Measurements from ENCODE around the gene SP9. TPM values are rescaled to one million over a fixed set of nuclear protein-coding genes. Genes with fewer than 3 reads are reported as not detected.

The SP9 gene
- total and polyA plus RNA-seq, 9 donors: not detected

DNA sequence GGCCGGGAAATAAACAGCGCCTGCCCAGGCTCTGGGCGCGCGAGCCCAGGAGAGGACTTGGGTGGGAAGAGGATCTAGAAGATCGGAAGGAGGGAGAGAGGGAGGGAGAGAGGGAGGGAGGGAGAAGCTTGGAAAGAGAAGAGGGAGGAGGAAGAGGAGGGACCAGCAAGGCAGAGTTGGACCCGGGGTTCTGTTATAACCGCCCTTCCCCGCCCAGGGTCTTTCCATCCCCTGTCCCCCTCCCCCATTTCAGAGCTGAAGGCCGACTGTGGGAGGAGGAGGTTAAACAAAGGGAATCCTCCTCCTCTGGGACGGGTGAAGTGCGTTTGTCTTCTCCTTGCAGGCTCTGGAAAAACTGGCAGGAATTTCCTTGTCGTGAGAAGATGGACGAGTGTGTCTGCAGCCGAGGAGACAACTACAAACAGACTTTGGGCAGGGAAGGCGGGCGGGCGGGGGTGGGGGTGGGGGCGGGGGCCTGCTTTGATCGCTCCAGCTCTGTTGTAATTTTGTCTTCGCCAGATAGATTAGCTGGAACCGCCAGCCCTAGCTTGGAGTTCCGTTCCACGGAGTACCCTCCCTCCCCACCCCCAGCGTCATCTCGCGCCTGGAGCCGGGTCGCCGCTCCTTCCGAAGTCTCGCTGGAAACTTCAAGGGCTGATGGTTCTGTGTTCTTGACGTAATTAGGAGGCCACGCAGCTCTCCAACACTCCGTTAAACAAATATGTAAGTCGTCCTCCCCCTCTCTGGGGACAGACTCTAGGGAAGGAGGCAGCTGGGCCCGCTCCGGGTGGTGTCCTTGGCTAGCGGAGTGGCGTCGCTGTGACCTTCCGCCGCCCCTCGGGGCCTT, 6.4 kb upstream of the SP9 start:
- no peaks in the 10 kb centered on the region for H3K27me3 ChIP-seq
- 5 to 10% (median 7%) methylated on average over 44 of the region's 44 CpGs for WGBS, 3 donors
- no peak for DNase-seq
- H3K9me3 ChIP-seq: no peaks in the 10 kb centered on the region
- no peak for TF ChIP-seq EP300 (IDR thresholded peaks at IDR 0.05)
- TF ChIP-seq, protein P1, sequence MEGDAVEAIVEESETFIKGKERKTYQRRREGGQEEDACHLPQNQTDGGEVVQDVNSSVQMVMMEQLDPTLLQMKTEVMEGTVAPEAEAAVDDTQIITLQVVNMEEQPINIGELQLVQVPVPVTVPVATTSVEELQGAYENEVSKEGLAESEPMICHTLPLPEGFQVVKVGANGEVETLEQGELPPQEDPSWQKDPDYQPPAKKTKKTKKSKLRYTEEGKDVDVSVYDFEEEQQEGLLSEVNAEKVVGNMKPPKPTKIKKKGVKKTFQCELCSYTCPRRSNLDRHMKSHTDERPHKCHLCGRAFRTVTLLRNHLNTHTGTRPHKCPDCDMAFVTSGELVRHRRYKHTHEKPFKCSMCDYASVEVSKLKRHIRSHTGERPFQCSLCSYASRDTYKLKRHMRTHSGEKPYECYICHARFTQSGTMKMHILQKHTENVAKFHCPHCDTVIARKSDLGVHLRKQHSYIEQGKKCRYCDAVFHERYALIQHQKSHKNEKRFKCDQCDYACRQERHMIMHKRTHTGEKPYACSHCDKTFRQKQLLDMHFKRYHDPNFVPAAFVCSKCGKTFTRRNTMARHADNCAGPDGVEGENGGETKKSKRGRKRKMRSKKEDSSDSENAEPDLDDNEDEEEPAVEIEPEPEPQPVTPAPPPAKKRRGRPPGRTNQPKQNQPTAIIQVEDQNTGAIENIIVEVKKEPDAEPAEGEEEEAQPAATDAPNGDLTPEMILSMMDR (IDR thresholded peaks at IDR 0.05): no peak
- no peak for TF ChIP-seq POLR2A (IDR thresholded peaks at IDR 0.05)
- H3K4me3 ChIP-seq: no peak overlapping the region
- no peak overlapping the region for H3K27ac ChIP-seq
- no peaks in the 10 kb centered on the region for H3K36me3 ChIP-seq
- peaks cover 10% of the 10 kb centered on the region for H3K4me1 ChIP-seq (ENCODE audit: insufficient read depth)
- intact Hi-C loops (cut with DNase I): no loop called here

DNA sequence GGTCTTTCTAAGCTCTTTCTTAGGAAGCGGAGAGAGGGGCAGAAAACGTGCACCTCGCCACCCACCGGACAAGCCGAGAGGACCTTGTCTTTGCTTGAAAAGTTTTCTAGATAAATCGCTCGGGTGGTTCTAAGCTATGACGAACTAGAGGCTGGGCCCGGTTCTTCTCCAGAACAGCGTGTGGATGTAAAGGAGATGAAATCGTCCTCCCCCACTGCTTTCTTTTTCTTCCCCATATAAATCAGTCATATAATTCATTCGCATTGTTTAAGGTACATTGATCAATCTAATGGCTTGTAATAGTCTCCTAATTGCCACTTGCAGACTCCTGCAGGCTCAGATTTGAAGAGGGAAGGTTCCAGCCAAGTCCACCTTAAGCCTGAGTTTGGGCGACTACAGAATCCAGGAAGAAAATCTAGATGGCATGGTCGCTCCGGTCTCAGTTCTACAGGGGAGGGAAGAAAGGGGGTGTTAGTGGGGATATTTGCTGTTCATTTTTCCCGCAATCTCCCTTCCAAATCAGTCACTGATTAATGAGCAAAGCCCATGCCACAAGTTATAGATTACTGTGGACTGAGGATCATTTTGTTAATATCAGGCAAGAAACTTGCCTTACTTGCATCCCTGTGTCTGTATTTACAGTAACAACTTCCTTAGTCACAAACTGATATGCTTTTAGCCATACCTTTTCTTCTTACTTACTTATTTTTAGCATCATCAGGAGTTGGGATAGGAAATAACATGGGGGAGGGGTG, 5.6 kb upstream of the SP9 start:
- Histone ChIP-seq H3K9me3 (no peaks in the 10 kb centered on the region), H3K4me3 (no peak overlapping the region), H3K4me1 (ENCODE audit: insufficient read depth) (peaks cover 10% of the 10 kb centered on the region), H3K27ac (no peak overlapping the region), H3K36me3 (no peaks in the 10 kb centered on the region), H3K27me3 (no peaks in the 10 kb centered on the region)
- TF ChIP-seq EP300 (IDR thresholded peaks at IDR 0.05) (no peak), POLR2A (IDR thresholded peaks at IDR 0.05) (no peak)
- TF ChIP-seq, protein P1 (IDR thresholded peaks at IDR 0.05): no peak
- DNase-seq: no peak
- 22 to 28% (median 23%) methylated on average over 16 of the region's 16 CpGs for WGBS, 3 donors
- intact Hi-C loops (cut with DNase I): no loop called here

DNA sequence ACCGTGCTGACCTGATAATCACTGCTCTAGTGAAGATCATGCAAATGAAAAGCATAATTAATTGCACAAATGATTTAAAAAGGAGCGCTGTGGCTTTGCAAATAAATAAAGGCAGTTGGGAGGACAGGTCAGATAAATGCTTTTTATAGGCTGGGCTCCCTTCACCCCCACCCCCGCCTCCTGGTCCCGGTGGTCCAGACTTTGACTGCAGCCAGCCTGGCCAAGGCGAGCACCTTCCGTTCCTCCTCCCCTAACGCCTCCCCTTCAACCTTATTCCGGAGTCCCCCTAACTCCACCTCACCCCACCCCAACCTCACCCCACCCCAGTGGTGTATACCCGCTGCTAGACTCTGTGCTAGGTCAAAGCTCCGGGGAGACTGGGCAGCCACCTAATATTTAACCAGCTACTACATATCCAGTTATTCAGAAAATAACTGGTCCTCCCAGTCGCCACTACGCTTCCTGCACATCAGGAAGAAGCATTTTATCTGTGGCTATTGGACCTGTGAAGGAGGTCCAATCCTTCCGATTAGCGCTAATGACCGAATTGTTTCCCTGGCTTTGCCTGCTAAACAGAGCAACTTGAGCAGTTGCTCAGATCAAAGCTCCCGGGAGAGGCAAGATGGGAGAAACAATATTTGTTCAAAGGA, 3.7 kb upstream of the SP9 start:
- WGBS, 3 donors: 10 to 19% (median 14%) methylated on average over 16 of the region's 16 CpGs
- intact Hi-C loops (cut with DNase I): loop anchor here in 1 of 4 donors (10.0 kb wide), 1 partner anchor 1774 kb away; the partner anchor contains the start of gene HOXD11
- DNase-seq: no peak
- H3K4me3 ChIP-seq: no peak overlapping the region
- no peaks in the 10 kb centered on the region for H3K36me3 ChIP-seq
- H3K9me3 ChIP-seq: no peaks in the 10 kb centered on the region
- no peak overlapping the region for H3K27ac ChIP-seq
- peaks cover 2% of the 10 kb centered on the region for H3K27me3 ChIP-seq
- H3K4me1 ChIP-seq (ENCODE audit: insufficient read depth): peaks cover 12% of the 10 kb centered on the region
- no peak for TF ChIP-seq EP300 (IDR thresholded peaks at IDR 0.05)
- TF ChIP-seq, protein P1 (IDR thresholded peaks at IDR 0.05): no peak
- TF ChIP-seq POLR2A (IDR thresholded peaks at IDR 0.05): no peak

DNA sequence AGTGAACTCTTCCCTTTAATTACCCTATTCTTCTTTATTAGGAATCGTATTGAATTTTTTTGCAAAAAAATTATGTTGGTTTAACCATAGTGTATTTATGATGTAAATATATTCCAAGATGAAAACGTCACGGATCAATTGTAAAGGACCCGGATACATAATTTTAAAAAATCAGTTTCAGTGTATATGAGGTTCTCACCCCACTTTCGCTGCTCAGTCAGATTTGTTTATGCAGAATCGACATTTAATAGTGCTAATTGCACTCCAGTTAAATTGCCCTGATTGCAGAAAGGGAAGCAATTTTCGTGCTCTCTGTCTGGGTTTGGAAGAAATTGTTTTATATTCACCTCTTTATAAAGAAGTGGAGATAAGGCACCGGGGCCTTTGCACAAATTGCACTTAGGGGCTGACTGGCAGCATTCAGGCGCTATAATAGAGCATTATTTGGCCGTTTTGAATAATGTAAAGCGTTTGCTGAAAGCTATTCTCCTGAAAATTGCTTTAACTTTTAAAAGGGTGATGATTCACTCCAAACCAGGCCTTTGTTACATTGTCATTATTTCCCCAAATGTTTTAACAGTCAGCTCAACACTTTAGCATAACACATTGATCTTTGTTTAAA, 3.0 kb upstream of the SP9 start:
- intact Hi-C loops (cut with DNase I): loop anchor here in 1 of 4 donors (10.0 kb wide), 1 partner anchor 1773 kb away; the partner anchor contains the start of gene HOXD11
- Histone ChIP-seq H3K27ac (no peak overlapping the region), H3K4me1 (ENCODE audit: insufficient read depth) (peaks cover 14% of the 10 kb centered on the region), H3K4me3 (no peak overlapping the region), H3K36me3 (no peaks in the 10 kb centered on the region), H3K27me3 (peaks cover 8% of the 10 kb centered on the region), H3K9me3 (no peaks in the 10 kb centered on the region)
- WGBS, 3 donors: 19 to 23% (median 23%) methylated on average over 11 of the region's 11 CpGs
- TF ChIP-seq POLR2A (IDR thresholded peaks at IDR 0.05) (no peak), EP300 (IDR thresholded peaks at IDR 0.05) (no peak)
- TF ChIP-seq, protein P1 (IDR thresholded peaks at IDR 0.05): no peak
- no peak for DNase-seq

Measured in ovary (tissue), 9 donors.